PC-9 (cell line): ENCODE measurements around the gene MKI67.

Experiments used
- EZH2 ChIP-seq: fragments of 200-600 bp; sonication (generic); IDR thresholded peaks from 2 replicates; pipeline ENCODE4 v1.8.0; 2017; ENCODE audit warnings: antibody characterized with exemption, low read depth
- TF ChIP-seq, protein P1 (sequence below): fragments of 200-600 bp; sonication (generic); conservative IDR thresholded peaks from 2 replicates; pipeline ENCODE4 v1.6.1; 2017; ENCODE audit warnings: mixed run types, antibody characterized with exemption, mild to moderate bottlenecking, moderate library complexity

- TF ChIP-seq, protein P1, sequence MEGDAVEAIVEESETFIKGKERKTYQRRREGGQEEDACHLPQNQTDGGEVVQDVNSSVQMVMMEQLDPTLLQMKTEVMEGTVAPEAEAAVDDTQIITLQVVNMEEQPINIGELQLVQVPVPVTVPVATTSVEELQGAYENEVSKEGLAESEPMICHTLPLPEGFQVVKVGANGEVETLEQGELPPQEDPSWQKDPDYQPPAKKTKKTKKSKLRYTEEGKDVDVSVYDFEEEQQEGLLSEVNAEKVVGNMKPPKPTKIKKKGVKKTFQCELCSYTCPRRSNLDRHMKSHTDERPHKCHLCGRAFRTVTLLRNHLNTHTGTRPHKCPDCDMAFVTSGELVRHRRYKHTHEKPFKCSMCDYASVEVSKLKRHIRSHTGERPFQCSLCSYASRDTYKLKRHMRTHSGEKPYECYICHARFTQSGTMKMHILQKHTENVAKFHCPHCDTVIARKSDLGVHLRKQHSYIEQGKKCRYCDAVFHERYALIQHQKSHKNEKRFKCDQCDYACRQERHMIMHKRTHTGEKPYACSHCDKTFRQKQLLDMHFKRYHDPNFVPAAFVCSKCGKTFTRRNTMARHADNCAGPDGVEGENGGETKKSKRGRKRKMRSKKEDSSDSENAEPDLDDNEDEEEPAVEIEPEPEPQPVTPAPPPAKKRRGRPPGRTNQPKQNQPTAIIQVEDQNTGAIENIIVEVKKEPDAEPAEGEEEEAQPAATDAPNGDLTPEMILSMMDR, result no peak
- no peak for TF ChIP-seq EZH2
Observed at GRCh38 chr10:128158021-128158795, 32.0 kb upstream of the MKI67 start.
